Measurements from ENCODE around the gene MSMB.

DNA sequence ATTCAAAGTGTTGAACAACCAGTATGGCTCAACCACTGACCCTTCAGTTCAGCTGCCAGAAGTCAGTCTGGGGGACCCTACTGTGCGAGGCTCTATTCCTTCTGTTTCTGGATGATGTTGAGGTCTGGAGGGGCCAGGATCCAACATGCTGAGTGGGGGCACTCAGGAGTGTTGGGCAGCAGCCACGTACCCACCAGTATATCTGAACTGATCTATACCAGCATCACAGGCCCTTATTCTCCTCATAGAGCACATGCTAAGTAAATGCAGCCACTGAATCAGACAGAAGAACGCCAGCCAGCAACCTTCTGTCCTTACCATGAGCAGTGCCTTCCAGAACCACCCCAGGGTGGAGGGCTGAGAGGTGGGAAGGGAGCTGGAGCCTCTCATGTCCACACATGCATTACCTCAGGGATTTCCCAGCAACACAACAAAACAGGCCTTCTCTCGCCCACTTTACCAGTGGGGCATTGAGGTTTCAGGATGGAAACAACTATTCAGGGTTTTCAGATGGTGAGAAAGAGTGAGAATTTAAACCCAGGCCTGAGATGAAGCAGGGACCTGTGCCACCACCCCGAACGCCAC is 6.8 kb upstream of the MSMB start:
- TF ChIP-seq, protein P1, sequence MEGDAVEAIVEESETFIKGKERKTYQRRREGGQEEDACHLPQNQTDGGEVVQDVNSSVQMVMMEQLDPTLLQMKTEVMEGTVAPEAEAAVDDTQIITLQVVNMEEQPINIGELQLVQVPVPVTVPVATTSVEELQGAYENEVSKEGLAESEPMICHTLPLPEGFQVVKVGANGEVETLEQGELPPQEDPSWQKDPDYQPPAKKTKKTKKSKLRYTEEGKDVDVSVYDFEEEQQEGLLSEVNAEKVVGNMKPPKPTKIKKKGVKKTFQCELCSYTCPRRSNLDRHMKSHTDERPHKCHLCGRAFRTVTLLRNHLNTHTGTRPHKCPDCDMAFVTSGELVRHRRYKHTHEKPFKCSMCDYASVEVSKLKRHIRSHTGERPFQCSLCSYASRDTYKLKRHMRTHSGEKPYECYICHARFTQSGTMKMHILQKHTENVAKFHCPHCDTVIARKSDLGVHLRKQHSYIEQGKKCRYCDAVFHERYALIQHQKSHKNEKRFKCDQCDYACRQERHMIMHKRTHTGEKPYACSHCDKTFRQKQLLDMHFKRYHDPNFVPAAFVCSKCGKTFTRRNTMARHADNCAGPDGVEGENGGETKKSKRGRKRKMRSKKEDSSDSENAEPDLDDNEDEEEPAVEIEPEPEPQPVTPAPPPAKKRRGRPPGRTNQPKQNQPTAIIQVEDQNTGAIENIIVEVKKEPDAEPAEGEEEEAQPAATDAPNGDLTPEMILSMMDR (IDR thresholded peaks at IDR 0.05; ENCODE audit: insufficient read depth, low read length) = no peak
- TF ChIP-seq, protein P2, sequence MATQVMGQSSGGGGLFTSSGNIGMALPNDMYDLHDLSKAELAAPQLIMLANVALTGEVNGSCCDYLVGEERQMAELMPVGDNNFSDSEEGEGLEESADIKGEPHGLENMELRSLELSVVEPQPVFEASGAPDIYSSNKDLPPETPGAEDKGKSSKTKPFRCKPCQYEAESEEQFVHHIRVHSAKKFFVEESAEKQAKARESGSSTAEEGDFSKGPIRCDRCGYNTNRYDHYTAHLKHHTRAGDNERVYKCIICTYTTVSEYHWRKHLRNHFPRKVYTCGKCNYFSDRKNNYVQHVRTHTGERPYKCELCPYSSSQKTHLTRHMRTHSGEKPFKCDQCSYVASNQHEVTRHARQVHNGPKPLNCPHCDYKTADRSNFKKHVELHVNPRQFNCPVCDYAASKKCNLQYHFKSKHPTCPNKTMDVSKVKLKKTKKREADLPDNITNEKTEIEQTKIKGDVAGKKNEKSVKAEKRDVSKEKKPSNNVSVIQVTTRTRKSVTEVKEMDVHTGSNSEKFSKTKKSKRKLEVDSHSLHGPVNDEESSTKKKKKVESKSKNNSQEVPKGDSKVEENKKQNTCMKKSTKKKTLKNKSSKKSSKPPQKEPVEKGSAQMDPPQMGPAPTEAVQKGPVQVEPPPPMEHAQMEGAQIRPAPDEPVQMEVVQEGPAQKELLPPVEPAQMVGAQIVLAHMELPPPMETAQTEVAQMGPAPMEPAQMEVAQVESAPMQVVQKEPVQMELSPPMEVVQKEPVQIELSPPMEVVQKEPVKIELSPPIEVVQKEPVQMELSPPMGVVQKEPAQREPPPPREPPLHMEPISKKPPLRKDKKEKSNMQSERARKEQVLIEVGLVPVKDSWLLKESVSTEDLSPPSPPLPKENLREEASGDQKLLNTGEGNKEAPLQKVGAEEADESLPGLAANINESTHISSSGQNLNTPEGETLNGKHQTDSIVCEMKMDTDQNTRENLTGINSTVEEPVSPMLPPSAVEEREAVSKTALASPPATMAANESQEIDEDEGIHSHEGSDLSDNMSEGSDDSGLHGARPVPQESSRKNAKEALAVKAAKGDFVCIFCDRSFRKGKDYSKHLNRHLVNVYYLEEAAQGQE (IDR thresholded peaks at IDR 0.05; ENCODE audit: insufficient replicate concordance, low read depth) = no peak
- TF ChIP-seq POLR2AphosphoS5 (IDR thresholded peaks at IDR 0.05; ENCODE audit: low read depth) = no peak
- no peak for TF ChIP-seq SPI1 (IDR thresholded peaks at IDR 0.05; ENCODE audit: borderline replicate concordance, low read depth)
